ENCODE results near the gene CKAP4. TPM values are rescaled to one million over a fixed set of nuclear protein-coding genes. Genes with fewer than 3 reads are reported as not detected.

The CKAP4 gene
- total RNA-seq, 1 donor, result 217 TPM

- TF ChIP-seq CTCF (IDR thresholded peaks at IDR 0.05; ENCODE audit: insufficient read depth, low read length), result no peak
- no peak for DNase-seq (ENCODE audit: low read depth)
- H3K4me3 ChIP-seq (ENCODE audit: low read depth, low read length), result no peak overlapping the region
Measured at GRCh38 chr12:106265116-106265515, 17.3 kb upstream of the CKAP4 start.

- no peak overlapping the region for H3K4me3 ChIP-seq (ENCODE audit: low read depth, low read length)
- DNase-seq (ENCODE audit: low read depth), result no peak
- TF ChIP-seq CTCF (IDR thresholded peaks at IDR 0.05; ENCODE audit: insufficient read depth, low read length), result no peak
Measured at GRCh38 chr12:106258935-106259334, 11.1 kb upstream of the CKAP4 start.

- DNase-seq (ENCODE audit: low read depth), result no peak
- H3K4me3 ChIP-seq (ENCODE audit: low read depth, low read length), result no peak overlapping the region
- no peak for TF ChIP-seq CTCF (IDR thresholded peaks at IDR 0.05; ENCODE audit: insufficient read depth, low read length)
Measured at GRCh38 chr12:106258226-106258625, 10.4 kb upstream of the CKAP4 start.

GRCh38 chr12:106256524-106256923 lies 8.7 kb upstream of the CKAP4 start:
- no peak for TF ChIP-seq CTCF (IDR thresholded peaks at IDR 0.05; ENCODE audit: insufficient read depth, low read length)
- no peak for DNase-seq (ENCODE audit: low read depth)

GRCh38 chr12:106255952-106256351 lies 8.1 kb upstream of the CKAP4 start:
- H3K4me3 ChIP-seq (ENCODE audit: low read depth, low read length), result no peak overlapping the region
- TF ChIP-seq CTCF (IDR thresholded peaks at IDR 0.05; ENCODE audit: insufficient read depth, low read length), result no peak
- no peak for DNase-seq (ENCODE audit: low read depth)

More at GRCh38 chr12:106256524-106256923, 8.7 kb upstream of the CKAP4 start:
- no peak overlapping the region for H3K4me3 ChIP-seq (ENCODE audit: low read depth, low read length)

- no peak for TF ChIP-seq CTCF (IDR thresholded peaks at IDR 0.05; ENCODE audit: insufficient read depth, low read length)
- no peak for DNase-seq (ENCODE audit: low read depth)
- no peak overlapping the region for H3K4me3 ChIP-seq (ENCODE audit: low read depth, low read length)
Measured at GRCh38 chr12:106255493-106255892, 7.7 kb upstream of the CKAP4 start.

- DNase-seq (ENCODE audit: low read depth), result no peak
- H3K4me3 ChIP-seq (ENCODE audit: low read depth, low read length), result no peak overlapping the region
- TF ChIP-seq CTCF (IDR thresholded peaks at IDR 0.05; ENCODE audit: insufficient read depth, low read length), result no peak
Measured at GRCh38 chr12:106254724-106255123, 6.9 kb upstream of the CKAP4 start.
